ENCODE measurements around the gene TIMM50.

TIMM50 gene

DNA sequence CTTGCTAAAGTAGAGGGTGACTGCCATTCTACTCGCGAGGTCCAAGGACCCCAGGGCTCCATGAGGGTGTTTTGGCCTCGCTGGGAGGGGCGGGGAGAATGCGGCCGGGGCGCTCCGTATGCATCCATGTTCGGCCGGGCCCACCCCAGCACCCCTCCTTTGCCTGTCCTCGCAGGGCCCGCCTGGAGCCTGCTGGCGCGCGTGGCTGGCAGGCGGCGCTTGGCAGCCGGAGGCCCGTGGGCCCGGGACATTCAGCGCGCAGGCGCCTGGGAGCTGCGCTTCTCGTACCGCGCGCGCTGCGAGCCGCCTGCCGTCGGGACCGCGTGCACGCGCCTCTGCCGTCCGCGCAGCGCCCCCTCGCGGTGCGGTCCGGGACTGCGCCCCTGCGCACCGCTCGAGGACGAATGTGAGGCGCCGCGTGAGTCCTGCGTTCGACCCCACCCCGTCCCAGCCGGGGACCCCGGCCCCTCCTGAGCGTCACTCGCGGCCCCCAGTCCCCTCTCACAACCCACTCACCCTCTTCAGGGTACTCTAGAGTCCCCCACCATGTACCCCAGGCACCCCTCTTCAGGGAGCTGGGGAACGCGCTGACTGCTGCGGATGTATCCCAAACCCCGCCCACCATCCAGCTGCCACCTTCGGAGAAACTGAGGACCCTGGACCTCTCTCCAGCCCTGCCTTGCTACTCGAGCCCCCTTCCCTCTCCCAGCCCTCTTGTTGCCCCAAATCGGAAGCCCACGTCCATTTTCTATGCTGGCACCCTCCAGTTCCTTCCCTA lies 22.2 kb downstream of the TIMM50 start:
- no peak for DNase-seq

DNA sequence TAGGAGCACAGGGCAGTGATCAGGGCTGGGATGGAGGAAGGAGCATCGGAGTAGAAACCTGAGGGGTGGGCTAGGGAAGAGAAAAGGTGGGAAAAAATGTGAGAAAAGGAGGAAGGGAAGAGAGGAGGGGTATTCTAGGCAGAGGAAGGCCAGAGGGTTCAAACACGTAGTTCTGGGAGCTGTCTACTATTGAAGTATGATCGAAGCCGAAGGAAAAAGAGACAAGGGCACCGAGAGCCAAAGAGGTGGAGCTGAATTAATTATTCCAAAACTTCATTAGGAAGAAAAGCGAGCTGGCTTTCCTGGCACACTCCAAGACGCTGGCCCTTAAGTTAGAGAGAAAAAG lies 25.9 kb downstream of the TIMM50 start:
- no peak for DNase-seq

- no peak for DNase-seq
Observed at GRCh38 chr19:39506944-39507714, 26.5 kb downstream of the TIMM50 start.

DNA sequence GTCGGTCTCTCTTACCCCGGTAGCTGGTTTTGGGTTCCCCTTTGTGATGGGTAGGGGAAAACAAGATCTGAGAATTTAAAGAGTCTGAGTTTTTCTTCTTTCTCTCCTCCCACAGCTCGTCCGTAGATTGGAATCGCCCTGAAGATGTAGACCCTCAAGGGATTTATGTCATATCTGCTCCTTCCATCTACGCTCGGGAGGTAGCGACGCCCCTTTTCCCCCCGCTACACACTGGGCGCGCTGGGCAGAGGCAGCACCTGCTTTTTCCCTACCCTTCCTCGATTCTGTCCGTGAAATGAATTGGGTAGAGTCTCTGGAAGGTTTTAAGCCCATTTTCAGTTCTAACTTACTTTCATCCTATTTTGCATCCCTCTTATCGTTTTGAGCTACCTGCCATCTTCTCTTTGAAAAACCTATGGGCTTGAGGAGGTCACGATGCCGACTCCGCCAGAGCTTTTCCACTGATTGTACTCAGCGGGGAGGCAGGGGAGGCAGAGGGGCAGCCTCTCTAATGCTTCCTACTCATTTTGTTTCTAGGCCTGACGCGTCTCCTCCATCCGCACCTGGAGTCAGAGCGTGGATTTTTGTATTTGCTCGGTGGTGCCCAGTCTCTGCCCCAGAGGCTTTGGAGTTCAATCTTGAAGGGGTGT lies 27.2 kb downstream of the TIMM50 start:
- DNase-seq = no peak

DNA sequence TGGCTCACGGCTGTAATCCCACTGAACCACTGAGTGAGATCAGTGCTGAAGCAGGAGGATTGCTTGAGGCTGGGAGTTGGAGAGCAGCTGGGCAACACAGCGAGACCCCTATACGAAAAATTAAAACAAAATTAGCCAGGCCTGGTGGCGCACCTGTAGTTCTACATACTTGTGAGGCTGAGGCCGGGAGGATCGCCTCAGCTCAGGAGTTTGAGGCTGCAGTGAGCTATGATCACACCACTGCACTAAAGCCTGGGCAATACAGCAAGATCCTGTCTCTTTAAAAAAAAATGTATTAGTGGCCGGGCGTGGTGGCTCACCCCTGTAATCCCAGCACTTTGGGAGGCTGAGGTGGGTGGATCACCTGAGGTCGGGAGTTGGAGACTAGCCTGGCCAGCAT lies 28.0 kb downstream of the TIMM50 start:
- DNase-seq = no peak

DNA sequence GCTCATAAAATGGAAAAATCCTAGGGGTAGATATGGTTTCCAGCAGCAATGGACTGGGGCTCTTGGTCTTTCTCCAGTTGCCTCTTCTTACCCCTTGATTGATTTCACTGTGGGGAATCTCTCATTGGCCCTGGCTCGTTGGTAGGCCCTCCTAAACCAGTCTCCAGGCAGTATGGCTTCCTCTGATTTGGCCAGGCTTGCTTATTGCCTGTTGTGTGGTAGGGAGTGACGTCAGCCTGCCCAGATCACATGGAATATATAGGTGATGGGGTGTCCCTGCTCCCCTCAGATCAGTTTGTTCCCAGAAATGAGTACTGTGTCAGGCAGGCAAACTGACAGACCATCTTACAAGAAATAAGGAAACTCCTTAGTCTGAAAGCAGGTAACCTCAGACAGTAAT lies 28.6 kb downstream of the TIMM50 start:
- DNase-seq = no peak

DNA sequence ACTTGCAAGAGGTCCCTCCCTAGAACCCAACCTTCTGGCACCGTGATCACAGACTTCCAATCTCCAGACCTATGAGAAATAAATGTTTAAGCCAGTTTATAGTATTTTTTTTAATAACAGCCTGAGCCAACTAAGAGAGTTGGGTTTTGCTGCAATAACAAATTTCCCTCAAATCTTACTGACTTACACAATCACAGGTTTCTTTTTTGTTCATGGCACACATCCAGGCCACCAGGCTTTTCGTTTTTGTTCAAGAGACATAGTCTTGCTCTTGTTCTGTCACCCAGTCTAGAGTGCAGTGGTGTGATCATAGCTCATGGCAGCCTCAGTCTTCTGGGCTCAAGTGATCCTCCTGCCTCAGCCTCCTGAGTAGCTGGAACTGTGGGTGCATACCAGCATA lies 32.4 kb downstream of the TIMM50 start:
- no peak for DNase-seq

DNA sequence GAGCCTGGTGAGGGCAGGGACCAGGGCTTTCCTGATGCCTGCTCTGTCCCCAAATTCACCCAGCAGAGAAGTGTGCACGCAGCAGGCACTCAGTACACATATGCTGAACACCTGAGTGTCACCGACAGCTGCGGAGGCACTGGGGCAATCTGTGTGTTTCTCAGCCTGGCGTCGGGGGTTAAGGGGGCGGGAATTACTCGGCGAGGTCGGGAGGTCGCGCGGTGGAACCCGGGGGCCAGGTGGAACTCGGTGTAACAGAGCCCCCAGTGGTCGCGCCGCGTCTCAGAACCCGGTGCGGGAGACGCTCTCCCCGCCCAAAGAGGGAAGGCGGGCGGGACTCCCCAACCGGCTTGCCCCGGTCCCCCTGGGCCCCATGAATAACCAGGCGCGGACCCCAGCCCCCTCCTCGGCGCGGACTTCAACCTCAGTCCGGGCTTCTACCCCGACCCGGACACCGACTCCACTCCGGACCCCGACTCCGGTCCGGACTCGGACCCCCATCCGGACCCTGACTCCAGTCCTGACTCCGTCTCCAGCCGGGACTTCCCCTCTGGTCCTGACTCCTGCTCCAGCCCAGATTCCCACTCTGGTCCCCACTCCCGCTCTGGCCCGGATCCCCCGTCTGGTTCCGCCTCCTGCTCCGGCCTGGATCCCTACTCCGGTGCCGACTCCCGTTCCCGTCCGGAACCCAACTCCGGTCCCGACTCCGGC lies 34.4 kb downstream of the TIMM50 start, which contains the start of gene SELENOV:
Gene SELENOV (plus strand): TSS at position 300 of the 711 bp plus-strand sequence. CDS start 74 bp downstream, at position 374.
- no peak for DNase-seq

DNA sequence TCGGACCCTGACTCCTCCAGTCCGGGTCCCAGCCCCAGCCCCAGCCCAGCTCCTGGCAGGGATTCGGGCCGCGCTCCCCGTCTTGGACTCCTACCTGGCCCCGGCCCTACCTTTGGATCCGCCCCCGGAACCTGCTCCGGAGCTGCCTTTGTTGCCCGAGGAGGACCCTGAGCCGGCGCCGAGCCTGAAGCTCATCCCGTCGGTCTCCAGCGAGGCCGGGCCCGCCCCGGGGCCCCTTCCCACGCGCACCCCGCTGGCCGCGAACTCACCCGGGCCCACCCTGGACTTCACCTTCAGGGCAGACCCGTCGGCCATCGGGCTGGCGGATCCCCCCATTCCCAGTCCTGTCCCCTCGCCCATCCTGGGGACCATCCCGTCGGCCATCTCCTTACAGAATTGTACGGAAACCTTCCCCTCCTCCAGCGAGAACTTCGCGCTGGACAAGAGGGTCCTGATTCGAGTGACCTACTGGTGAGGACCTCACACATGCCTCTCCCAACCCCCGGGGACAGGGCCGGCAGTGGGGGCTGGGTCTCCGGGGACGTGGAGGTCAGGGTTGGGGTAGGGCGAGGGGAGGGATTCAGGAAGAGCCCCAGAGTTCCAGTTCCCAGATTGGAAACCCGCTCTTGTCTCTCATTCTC lies 35.0 kb downstream of the TIMM50 start:
- DNase-seq = no peak

GRCh38 chr19:39516270-39516669 lies 35.6 kb downstream of the TIMM50 start:
- DNase-seq = no peak

DNA sequence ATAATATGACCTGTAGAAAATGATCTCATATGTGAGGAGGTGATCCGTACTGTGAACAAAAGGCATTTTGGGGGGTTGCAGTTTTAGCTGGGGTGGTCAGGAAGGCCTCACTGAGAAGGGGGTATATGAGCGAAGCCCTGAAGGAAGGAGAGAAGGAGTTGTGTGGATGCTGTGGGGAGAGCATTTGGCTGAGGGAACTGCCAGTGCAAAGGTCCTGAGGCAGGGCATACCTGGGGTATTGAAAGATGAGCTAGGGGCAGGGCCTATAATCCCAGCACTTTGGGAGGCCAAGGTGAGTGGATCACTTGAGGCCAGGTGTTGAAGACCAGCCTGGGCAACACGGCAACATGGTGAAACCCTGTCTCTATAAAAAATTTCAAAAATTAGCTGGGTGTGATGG lies 36.8 kb downstream of the TIMM50 start:
- DNase-seq = no peak

DNA sequence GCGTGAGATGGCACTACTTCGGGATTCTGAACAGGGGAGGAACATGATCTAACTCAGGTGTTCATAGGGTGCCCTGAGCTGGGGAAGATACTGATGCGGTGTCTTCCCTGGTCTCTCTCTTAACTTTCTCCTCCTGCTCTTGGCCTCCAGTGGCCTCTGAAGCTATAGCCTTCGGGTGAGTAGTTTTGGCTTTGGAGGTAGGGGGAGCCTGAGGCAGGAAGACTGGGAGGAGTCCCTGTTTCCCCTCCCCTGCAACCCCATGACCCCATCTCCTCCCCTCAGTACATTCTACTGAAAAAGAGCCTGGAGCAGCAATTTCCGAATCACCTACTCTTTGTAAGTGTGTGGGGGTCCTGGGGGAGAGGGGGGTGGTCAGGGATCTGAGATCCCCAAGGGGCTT lies 37.8 kb downstream of the TIMM50 start:
- no peak for DNase-seq

DNA sequence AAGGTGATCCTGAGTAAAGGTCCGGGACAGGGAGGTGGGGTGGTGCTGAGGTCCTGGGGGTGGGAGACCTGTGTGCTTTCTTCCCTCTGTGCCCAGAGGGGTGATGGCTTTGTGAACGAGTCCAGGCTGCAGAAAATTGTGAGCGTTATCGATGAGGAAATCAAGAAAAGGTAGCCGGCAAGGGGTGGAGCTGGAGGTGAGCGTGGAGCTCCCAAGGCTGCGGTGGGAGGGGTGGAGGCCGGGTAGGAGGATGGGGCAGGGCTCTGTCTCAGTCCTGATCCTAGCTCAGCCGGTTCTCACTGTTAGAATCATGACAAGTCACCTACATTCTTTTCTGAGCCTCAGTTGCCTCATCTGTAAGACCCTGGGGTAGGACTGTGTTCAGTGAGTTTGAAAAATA lies 38.3 kb downstream of the TIMM50 start:
- DNase-seq = no peak

- no peak for DNase-seq
Observed at GRCh38 chr19:39520541-39521484, 40.2 kb downstream of the TIMM50 start.

DNA sequence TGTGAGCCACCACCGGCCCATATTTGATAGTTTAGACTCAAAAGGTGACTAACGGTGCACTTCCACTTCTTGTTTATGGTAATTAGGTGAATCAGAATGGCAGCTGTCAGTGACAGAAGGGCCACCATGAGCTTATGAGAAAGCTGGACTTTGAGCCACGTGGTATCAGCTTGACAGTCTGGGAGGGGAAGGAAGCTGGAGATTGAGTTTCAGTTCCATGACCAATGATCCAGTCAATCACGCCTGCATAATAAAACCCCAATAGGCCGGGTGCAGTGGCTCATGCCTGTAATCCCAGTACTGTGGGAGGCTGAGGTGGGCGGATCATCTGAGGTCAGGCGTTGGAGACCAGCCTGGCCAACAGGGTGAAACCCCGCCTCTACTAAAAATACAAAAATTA lies 43.9 kb downstream of the TIMM50 start:
- no peak for DNase-seq

DNA sequence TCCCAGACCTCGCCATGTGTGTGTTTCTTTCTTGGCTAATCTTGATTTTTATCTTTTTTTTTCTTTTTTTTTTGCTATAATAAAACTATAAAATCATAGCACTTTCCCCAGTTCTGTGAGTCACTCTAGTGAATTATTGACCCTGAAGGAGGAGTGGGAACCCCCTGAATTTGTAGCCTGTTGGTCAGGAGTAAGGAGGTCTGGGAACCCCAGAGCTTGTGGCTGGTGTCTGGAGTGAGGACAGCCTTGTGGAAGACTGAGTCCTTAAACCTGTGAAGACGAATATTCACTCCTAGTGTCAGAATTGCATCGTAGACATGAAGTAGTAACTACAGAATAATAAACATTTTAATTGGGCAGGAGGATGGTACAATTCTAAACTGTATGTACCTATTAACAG lies 44.6 kb downstream of the TIMM50 start:
- no peak for DNase-seq

DNA sequence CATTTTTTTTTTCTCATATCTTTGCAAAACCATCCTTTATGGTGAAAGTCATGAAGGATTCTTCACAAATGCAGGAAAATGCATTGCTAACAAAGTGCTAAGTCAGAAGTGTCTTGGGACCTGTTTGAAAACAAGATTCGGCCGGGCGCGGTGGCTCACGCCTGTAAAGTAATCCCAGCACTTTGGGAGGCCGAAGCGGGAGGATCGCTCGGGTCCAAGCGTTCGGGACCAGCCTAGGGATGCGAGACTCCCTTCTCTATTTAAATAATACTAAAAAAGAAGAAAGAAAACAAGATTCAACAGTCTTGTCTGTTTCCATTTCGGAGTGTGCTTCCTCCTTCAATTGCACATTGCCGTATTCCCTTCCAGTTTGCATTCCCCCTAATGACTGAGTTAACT lies 51.2 kb downstream of the TIMM50 start:
- DNase-seq = no peak

- peak; percentile 90 to 91 for DNase-seq
Observed at GRCh38 chr19:39532233-39533002, 51.8 kb downstream of the TIMM50 start, which contains the start of gene EID2B. EID2B (minus strand) TSS chr19:39532852; CDS start chr19:39532802, 50 bp downstream.

DNA sequence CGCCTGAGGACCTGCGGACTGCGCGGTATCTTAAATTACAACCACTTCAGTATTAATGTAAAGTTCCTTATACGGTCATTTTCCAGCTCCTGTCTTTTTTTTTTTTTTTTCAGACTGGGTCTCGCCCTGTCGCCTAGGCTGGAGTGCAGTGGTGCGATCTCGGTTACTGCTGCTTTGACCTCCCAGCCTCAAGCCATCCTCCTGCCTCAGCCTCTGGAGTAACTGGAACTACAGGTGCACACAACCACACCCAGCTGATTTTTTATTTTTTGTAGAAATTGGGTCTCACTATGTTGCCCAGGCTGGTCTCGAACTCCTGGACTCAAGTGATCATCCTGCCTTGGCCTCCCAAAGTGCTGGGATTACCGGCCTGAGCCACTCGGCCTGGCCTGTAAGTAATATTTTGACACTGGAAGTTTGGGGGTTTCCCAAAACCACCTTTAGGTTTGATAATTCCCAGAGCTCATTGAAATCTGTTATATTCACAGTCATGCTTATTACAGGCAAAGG lies 52.4 kb downstream of the TIMM50 start:
- DNase-seq = no peak

DNA sequence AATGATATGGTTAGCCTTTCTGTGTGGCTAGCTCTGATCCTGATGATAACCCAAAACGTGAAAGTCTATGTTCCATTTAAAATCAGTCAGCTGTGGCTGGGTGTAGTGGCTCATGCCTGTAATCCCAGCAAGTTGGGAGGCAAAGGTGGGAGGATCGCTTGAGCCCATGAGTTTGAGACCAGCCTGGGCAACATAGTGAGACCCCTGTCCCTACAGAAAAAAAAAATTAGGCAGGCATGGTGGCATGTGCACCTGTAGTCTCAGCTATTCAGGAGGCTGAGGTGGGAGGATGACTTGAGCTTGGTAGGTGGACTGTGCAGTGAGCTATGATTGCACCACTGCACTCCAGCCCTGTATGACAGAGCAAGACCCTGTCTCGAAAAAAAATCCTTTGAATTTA lies 53.2 kb downstream of the TIMM50 start:
- DNase-seq = no peak

DNA sequence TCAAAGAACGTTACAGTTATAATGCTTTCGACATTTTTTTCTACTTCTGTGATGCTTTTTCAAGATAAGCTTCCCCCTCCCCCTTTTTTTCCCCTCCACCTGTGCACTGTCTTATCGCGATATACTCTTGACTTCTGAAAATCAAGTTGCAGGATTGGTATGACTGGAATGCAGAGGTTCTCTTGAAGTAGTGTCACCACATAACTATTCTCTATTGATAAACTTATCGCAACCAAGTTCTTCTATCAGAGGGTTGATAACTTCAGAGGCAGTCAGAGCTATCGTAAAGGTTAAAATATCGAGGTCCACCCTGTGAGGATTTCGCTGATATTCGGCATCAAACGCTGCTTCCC lies 58.5 kb downstream of the TIMM50 start:
- no peak for DNase-seq
